Glutamatergic neuron (in vitro differentiated cells): ENCODE results near the gene IZUMO2. TPM values are rescaled to one million over a fixed set of nuclear protein-coding genes. Genes with fewer than 3 reads are reported as not detected.

ENCODE experiments used
- DNase-seq: peaks from one replicate; pipeline ENCODE4 v3.0.0; 2022
- H3K27ac Mint-ChIP-seq: one replicate; pipeline ENCODE4 v1.8.0; 2020; ENCODE audit warnings: mild to moderate bottlenecking, mixed read lengths, inconsistent platforms; ENCODE audit not compliant: unreplicated experiment
- H3K27me3 Mint-ChIP-seq: one replicate; pipeline ENCODE4 v1.8.0; 2020; ENCODE audit warnings: mild to moderate bottlenecking, moderate library complexity, mixed read lengths, inconsistent platforms; ENCODE audit not compliant: unreplicated experiment
- H3K36me3 Mint-ChIP-seq: one replicate; pipeline ENCODE4 v1.8.0; 2020; ENCODE audit warnings: mild to moderate bottlenecking, mixed read lengths, inconsistent platforms; ENCODE audit not compliant: unreplicated experiment
- H3K4me1 Mint-ChIP-seq: one replicate; pipeline ENCODE4 v1.8.0; 2020; ENCODE audit warnings: mild to moderate bottlenecking, low read depth, mixed read lengths, inconsistent platforms; ENCODE audit not compliant: unreplicated experiment
- H3K4me3 Mint-ChIP-seq: one replicate; pipeline ENCODE4 v1.8.0; 2020; ENCODE audit warnings: mild to moderate bottlenecking, mixed read lengths, inconsistent platforms; ENCODE audit not compliant: unreplicated experiment
- H3K9me3 Mint-ChIP-seq: one replicate; pipeline ENCODE4 v1.8.0; 2020; ENCODE audit warnings: mild to moderate bottlenecking, moderate library complexity, mixed read lengths, inconsistent platforms; ENCODE audit not compliant: unreplicated experiment
- CTCF ChIP-seq: fragments of 200-600 bp; sonication (generic); IDR thresholded peaks from one replicate; pipeline ENCODE4 v1.5.0; 2021; ENCODE audit not compliant: partially characterized antibody, unreplicated experiment
- total RNA-seq: library from RNA; stranded (reverse); fragmentation: NEBNext Ultra II Directional; extraction: Animal tissue kit (Norgen Biotek cat#: 25700); gene quantifications from one replicate; pipeline ENCODE4 v1.2.1, GENCODE V29; 2021; ENCODE audit not compliant: unreplicated experiment

The IZUMO2 gene
- total RNA-seq, 1 donor from 2014 or later, result not detected

DNA sequence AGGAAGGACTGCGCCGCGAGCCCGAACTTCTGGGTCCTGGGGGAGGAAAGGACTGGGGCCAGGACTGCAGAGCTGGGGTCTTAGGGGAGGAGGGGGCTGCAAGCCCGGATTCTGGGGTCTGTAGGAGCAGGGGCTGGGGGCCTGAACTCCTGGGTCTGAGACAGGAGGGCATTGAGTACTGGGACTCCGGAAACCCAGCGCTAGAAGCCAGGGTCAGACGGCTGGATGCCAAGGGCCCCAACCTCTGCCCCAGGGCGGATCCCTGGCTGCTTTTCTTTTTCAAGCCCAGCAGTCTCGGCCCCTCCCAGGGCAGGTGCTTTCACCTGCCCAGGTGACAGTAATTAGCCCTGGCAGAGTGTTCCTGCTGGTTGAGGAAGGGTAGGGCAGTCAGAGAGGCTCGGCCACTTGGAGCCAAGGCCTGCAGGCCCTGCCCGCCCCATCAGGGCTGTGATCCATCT, 42.6 kb upstream of the IZUMO2 start:
- no peak overlapping the region for H3K27ac Mint-ChIP-seq
- H3K9me3 Mint-ChIP-seq, result peaks cover 5% of the 10 kb centered on the region
- no peak for DNase-seq

DNA sequence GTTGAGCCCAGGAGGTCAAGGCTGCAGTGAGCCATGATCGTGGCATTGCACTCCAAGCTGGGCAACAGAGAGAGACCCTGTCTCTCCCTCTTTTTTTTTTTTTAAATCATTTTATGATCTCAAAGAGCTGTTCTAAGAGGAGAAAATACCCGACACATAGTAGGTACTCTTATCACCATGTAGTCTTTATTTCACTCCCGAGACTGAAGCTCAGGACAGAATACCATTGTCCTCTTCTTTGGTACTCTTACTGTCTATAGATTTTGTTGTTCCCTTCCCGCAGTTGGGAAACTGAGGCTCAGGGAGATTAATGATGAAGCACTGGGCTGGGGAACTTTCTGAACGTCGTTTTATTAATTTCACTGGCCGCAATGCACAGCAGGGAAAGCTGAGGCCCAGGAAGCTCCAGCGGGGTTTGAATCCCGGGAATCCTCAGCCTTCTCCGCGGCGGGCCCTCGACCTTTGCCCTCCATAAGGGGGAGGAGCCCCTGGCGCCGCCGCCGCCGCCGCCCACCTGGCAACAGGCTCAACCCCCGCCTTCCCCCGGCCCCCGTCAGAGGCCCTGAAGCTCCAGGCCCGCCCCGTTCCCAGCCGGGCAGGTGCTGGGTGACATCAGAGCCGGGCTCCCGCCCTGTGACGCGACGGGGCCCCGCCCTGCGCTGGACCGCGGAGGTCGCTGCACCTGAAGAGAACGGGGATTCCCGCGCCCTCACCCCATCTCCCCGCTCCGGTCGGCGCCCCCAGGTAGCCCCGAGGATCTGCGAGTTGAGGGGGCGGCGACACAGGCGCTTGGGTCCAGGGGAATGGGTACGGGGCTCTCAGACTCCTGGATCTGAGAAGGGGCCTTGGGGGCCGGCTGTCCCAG, 42.0 kb upstream of the IZUMO2 start:
- TF ChIP-seq CTCF, result no peak
- Mint-ChIP-seq H3K9me3 (peaks cover 5% of the 10 kb centered on the region), H3K27ac (no peak overlapping the region), H3K36me3 (no peaks in the 10 kb centered on the region), H3K4me1 (no peaks in the 10 kb centered on the region), H3K27me3 (peaks cover 2% of the 10 kb centered on the region), H3K4me3 (peak overlapping the region; percentile 71)
- peak; percentile 50 for DNase-seq

More for the DNA sequence above, 42.6 kb upstream of the IZUMO2 start:
- H3K4me3 Mint-ChIP-seq, result no peak overlapping the region
- no peaks in the 10 kb centered on the region for H3K4me1 Mint-ChIP-seq
- H3K36me3 Mint-ChIP-seq, result no peaks in the 10 kb centered on the region
- TF ChIP-seq CTCF, result no peak
- H3K27me3 Mint-ChIP-seq, result peaks cover 2% of the 10 kb centered on the region

- Mint-ChIP-seq H3K36me3 (no peaks in the 10 kb centered on the region), H3K4me1 (no peaks in the 10 kb centered on the region), H3K9me3 (peaks cover 4% of the 10 kb centered on the region), H3K27ac (no peak overlapping the region), H3K27me3 (peaks cover 2% of the 10 kb centered on the region), H3K4me3 (no peak overlapping the region)
- TF ChIP-seq CTCF, result no peak
- DNase-seq, result no peak
These were observed 41.0 kb upstream of the IZUMO2 start for GRCh38 chr19:50204081-50204428.

DNA sequence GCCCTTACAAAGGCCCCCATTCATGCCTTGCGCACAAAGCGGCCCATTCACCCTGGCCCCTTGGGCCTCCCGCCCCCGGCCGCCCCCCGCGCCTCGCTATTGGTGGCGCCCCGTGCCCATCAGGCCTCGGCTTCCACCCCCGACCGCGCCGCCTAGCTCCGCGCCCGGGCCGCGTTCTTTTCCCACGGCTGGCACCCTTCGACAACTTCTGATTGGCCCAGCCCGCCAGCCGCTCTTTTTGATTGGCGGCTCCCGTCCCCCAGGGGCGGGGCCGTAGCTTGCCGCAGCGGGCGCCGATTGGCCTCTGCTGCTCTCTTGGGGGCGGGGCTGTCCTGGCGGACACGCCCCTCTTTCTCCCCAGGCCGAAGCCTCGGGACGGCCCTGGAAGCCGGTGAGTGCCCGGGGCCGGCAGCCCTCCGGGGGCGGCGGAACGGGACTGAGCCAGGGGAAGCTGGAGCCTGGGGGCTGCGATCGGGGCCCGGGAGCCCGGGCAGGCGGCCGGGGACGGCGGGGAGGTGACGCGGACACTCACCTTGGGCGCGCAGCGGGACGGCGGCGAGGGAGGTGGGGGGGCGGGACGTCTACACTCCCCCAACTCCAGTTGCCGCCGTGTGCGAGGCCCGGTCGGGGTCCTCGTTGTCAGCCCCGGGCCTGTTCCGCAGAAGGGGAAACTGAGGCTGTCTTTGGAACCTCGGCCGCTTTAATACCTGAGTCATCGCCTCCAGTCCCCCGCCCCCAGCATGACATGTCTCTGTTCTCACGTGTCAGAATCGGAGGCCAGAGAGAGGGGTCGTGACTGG, 40.4 kb upstream of the IZUMO2 start, which contains the start of gene MYH14:
MYH14 (plus strand) TSS at position 342 of the 800 bp plus-strand sequence. CDS start 6,744 bp downstream, outside the sequence.
- H3K9me3 Mint-ChIP-seq, result peaks cover 4% of the 10 kb centered on the region
- peaks cover 2% of the 10 kb centered on the region for H3K27me3 Mint-ChIP-seq
- peak; percentile 93 for DNase-seq
- no peaks in the 10 kb centered on the region for H3K4me1 Mint-ChIP-seq
- H3K4me3 Mint-ChIP-seq, result peak within 1 kb of the TSS; percentile 49
- TF ChIP-seq CTCF, result no peak
- no peaks in the 10 kb centered on the region for H3K36me3 Mint-ChIP-seq
- no peak within 1 kb of the TSS for H3K27ac Mint-ChIP-seq
